Uterus (tissue), 4 donors: Measurements from ENCODE around the gene TMC6. TPM values are rescaled to one million over a fixed set of nuclear protein-coding genes. Genes with fewer than 3 reads are reported as not detected.
"Not testable (repeated sequence)": the region's sequence is repeated elsewhere in the genome, so short reads cannot be mapped to it uniquely, and the experiment has no call there.

Experiments
- DNase-seq, 2 donors: peaks; one replicate each; pipeline ENCODE4 v3.0.0-alpha.2; 2019 to 2020
- H3K27ac ChIP-seq, 2 donors: fragments of 200-600 bp; sonication (generic); 1 replicate in 1 of 2; 2 replicates in 1 of 2; pipeline ENCODE4 v1.5.1; 2016 to 2018
- H3K27me3 ChIP-seq, 2 donors: fragments of 200-600 bp; sonication (generic); one replicate each; pipeline ENCODE4 v1.5.1; 2018 to 2019; ENCODE audit warnings: control low read depth in 1 of 2
- H3K36me3 ChIP-seq, 2 donors: fragments of 200-600 bp; sonication (generic); one replicate each; pipeline ENCODE4 v1.5.1; 2019; ENCODE audit warnings: control low read depth in 1 of 2
- H3K4me1 ChIP-seq, 2 donors: fragments of 200-600 bp; sonication (generic); one replicate each; pipeline ENCODE4 v1.5.1; 2018 to 2019; ENCODE audit warnings: control low read depth in 1 of 2
- H3K4me3 ChIP-seq, 2 donors: fragments of 200-600 bp; sonication (generic); 1 replicate in 1 of 2; 2 replicates in 1 of 2; pipeline ENCODE4 v1.5.1; 2018 to 2019; ENCODE audit warnings: mild to moderate bottlenecking in 1 of 2
- H3K9me3 ChIP-seq, 2 donors: fragments of 200-600 bp; sonication (generic); one replicate each; pipeline ENCODE4 v1.5.1; 2019; ENCODE audit warnings: control low read depth in 1 of 2
- CTCF ChIP-seq, 4 experiments: fragments of 200-600 bp in 2 of 4; fragments of 450-650 bp in 2 of 4; sonication (generic) in 2 of 4; IDR thresholded peaks; one replicate each; pipeline ENCODE4 v1.5.1; 2016 to 2019; ENCODE audit warnings: antibody characterized with exemption in 4 of 4, mild to moderate bottlenecking in 2 of 4, moderate library complexity in 1 of 4
- POLR2A ChIP-seq, 2 donors: fragments of 450-650 bp; IDR thresholded peaks; one replicate each; pipeline ENCODE4 v1.6.1; 2016; ENCODE audit warnings: antibody characterized with exemption in 2 of 2, mild to moderate bottlenecking in 1 of 2, moderate library complexity in 1 of 2
- intact Hi-C: fragments of 100-400 bp; cut with DNase I; formaldehyde crosslinking; loops from one replicate; pipeline ENCODE4 v1.15.1; 2023; ENCODE audit warnings: low total_unique reads
- total RNA-seq, 4 donors: library from RNA; depleted of rRNA in 3 of 4; stranded (reverse); fragments of >200 nt in 3 of 4; gene quantifications; one replicate each; pipeline versions ENCODE4 v1.1.0 to v1.2.4, GENCODE V29; 2014 to 2023
- donor health status: DM: yes; HTN: yes; CAD: no.

The TMC6 gene
- total RNA-seq, 4 donors from 2014 or later, result 8.2 to 56.1 (median 16.1) TPM

- TF ChIP-seq POLR2A (IDR thresholded peaks at IDR 0.05) (no peak), CTCF (IDR thresholded peaks at IDR 0.05) (no peak)
- intact Hi-C loops, result no loop called here
- no peak for DNase-seq
Measured at GRCh38 chr17:78075011-78075410, 53.5 kb downstream of the TMC6 start.

GRCh38 chr17:78072961-78073360, 55.6 kb downstream of the TMC6 start:
- intact Hi-C loops, result no loop called here
- Histone ChIP-seq H3K4me3 (no peak overlapping the region), H3K36me3 (no peaks in the 10 kb centered on the region), H3K9me3 (no peaks in the 10 kb centered on the region), H3K27ac (no peak overlapping the region), H3K27me3 (no peaks in the 10 kb centered on the region), H3K4me1 (no peaks in the 10 kb centered on the region)
- TF ChIP-seq CTCF (IDR thresholded peaks at IDR 0.05), result no peak
- no peak for TF ChIP-seq POLR2A (IDR thresholded peaks at IDR 0.05)
- no peak for DNase-seq

More at GRCh38 chr17:78075011-78075410, 53.5 kb downstream of the TMC6 start:
- no peaks in the 10 kb centered on the region for H3K27me3 ChIP-seq
- H3K27ac ChIP-seq, result no peak overlapping the region
- no peaks in the 10 kb centered on the region for H3K9me3 ChIP-seq
- no peak overlapping the region for H3K4me3 ChIP-seq
- no peaks in the 10 kb centered on the region for H3K36me3 ChIP-seq
- H3K4me1 ChIP-seq, result no peaks in the 10 kb centered on the region

GRCh38 chr17:78069695-78070094, 58.9 kb downstream of the TMC6 start:
- Histone ChIP-seq H3K27me3 (no peaks in the 10 kb centered on the region), H3K4me3 (no peak overlapping the region), H3K9me3 (no peaks in the 10 kb centered on the region), H3K36me3 (no peaks in the 10 kb centered on the region), H3K4me1 (no peaks in the 10 kb centered on the region), H3K27ac (no peak overlapping the region)
- TF ChIP-seq POLR2A (IDR thresholded peaks at IDR 0.05) (no peak), CTCF (IDR thresholded peaks at IDR 0.05) (no peak)
- no peak for DNase-seq
- intact Hi-C loops, result no loop called here

- H3K4me3 ChIP-seq, H3K4me1 ChIP-seq, intact Hi-C loops, H3K27me3 ChIP-seq, H3K36me3 ChIP-seq, H3K9me3 ChIP-seq, H3K27ac ChIP-seq, DNase-seq: not testable (repeated sequence)
Measured at GRCh38 chr17:78066976-78067375, 61.6 kb downstream of the TMC6 start.

- intact Hi-C loops, result no loop called here
- TF ChIP-seq CTCF (IDR thresholded peaks at IDR 0.05), result no peak
- TF ChIP-seq POLR2A (IDR thresholded peaks at IDR 0.05), result no peak
- H3K36me3 ChIP-seq, result no peaks in the 10 kb centered on the region
Measured at GRCh38 chr17:78064708-78065107, 63.8 kb downstream of the TMC6 start.

GRCh38 chr17:78063489-78063888, 65.1 kb downstream of the TMC6 start:
- TF ChIP-seq POLR2A (IDR thresholded peaks at IDR 0.05), result no peak
- TF ChIP-seq CTCF (IDR thresholded peaks at IDR 0.05), result no peak
- Histone ChIP-seq H3K36me3 (no peaks in the 10 kb centered on the region), H3K4me3 (no peak overlapping the region), H3K27ac (no peak overlapping the region), H3K4me1 (no peaks in the 10 kb centered on the region), H3K27me3 (no peaks in the 10 kb centered on the region), H3K9me3 (no peaks in the 10 kb centered on the region)
- intact Hi-C loops, result no loop called here
- DNase-seq, result no peak

More at GRCh38 chr17:78064708-78065107, 63.8 kb downstream of the TMC6 start:
- Histone ChIP-seq H3K4me1 (no peaks in the 10 kb centered on the region), H3K9me3 (no peaks in the 10 kb centered on the region), H3K27me3 (no peaks in the 10 kb centered on the region), H3K27ac (no peak overlapping the region), H3K4me3 (no peak overlapping the region)
- no peak for DNase-seq
